SK-N-SH (cell line): ENCODE results near the gene DLG2.

Experiments
- CTCF ChIP-seq: fragments of 200-600 bp; sonication (generic); IDR thresholded peaks from 2 replicates; pipeline ENCODE4 v1.6.1; 2017; ENCODE audit warnings: antibody characterized with exemption, mild to moderate bottlenecking, moderate library complexity
- EP300 ChIP-seq, 2 experiments: IDR thresholded peaks; 2 replicates each; pipeline versions ENCODE4 v1.4.0 to v1.6.1; 2012; ENCODE audit warnings: borderline replicate concordance in 1 of 2, low read depth in 1 of 2, low read length in 1 of 2
- GABPA ChIP-seq: IDR thresholded peaks from 2 replicates; pipeline ENCODE4 v1.4.0; 2012; ENCODE audit warnings: low read depth, mild to moderate bottlenecking
- JUND ChIP-seq: IDR thresholded peaks from 2 replicates; pipeline ENCODE4 v1.4.0; 2012
- POLR2AphosphoS5 ChIP-seq: IDR thresholded peaks from 2 replicates; pipeline ENCODE4 v1.6.1; 2012; ENCODE audit warnings: low read depth, low read length
- RAD21 ChIP-seq: IDR thresholded peaks from 2 replicates; pipeline ENCODE4 v1.6.1; 2012; ENCODE audit warnings: mild to moderate bottlenecking, low read length
- RCOR1 ChIP-seq: fragments of 150-350 bp; IDR thresholded peaks from 2 replicates; pipeline ENCODE4 v1.6.1; 2017; ENCODE audit warnings: antibody characterized with exemption, low read length
- TAF1 ChIP-seq: IDR thresholded peaks from 2 replicates; pipeline ENCODE4 v1.6.1; 2012; ENCODE audit warnings: low read depth, mild to moderate bottlenecking, low read length, moderate library complexity, borderline replicate concordance
- TCF12 ChIP-seq: IDR thresholded peaks from 2 replicates; pipeline ENCODE4 v1.4.0; 2012
- USF2 ChIP-seq: fragments of 150-350 bp; IDR thresholded peaks from 2 replicates; pipeline ENCODE4 v1.6.1; 2017; ENCODE audit warnings: antibody characterized with exemption, low read length, low read depth, borderline replicate concordance
- YY1 ChIP-seq: IDR thresholded peaks from 2 replicates; pipeline ENCODE4 v1.4.0; 2012; ENCODE audit warnings: low read depth, mild to moderate bottlenecking

- TF ChIP-seq CTCF (no peak), RCOR1 (no peak), YY1 (no peak), TAF1 (no peak), JUND (no peak), TCF12 (no peak), POLR2AphosphoS5 (no peak), RAD21 (no peak), GABPA (no peak), EP300 (IDR thresholded peaks at IDR 0.05; ENCODE audit: borderline replicate concordance in 1 of 2, low read depth in 1 of 2, low read length in 1 of 2) (no peak), USF2 (no peak)
These were observed 369.3 kb downstream of the DLG2 start for GRCh38 chr11:85257837-85258236.
